GM21619 (cell line): Measurements from ENCODE around the gene THOC2.
"Not testable (repeated sequence)": the region's sequence is repeated elsewhere in the genome, so short reads cannot be mapped to it uniquely, and the experiment has no call there.

Source experiments
- ATAC-seq: cut with Tn5 transposase; IDR thresholded peaks from one replicate; pipeline ENCODE4 v1.9.1; 2021; ENCODE audit not compliant: unreplicated experiment

THOC2 gene

GRCh38 chrX:123679733-123680460, 53.0 kb downstream of the THOC2 start:
- not testable (repeated sequence) for ATAC-seq

DNA sequence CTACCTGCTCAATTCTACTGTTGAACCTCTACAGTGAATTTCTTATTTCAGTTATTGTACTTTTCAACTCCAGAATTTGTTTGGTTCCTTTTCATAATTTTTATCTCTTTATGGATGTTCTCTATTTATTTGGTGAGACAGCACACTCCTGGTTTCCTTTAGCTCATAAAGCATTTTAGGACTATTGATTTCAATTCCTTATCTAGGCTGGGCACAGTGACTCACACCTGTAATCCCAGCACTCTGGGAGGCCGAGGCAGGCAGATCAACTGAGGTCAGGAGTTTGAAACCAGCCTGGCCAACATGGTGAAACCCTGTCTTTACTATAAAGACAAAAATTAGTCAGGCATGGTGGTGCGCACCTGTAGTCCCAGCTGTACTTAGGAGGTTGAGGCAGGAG, 57.7 kb downstream of the THOC2 start:
- ATAC-seq, result no peak

- ATAC-seq, result no peak
Measured at GRCh38 chrX:123673813-123674212, 59.0 kb downstream of the THOC2 start.

GRCh38 chrX:123665197-123665596, 67.7 kb downstream of the THOC2 start:
- no peak for ATAC-seq

GRCh38 chrX:123664467-123665167, 68.2 kb downstream of the THOC2 start:
- ATAC-seq, result not testable (repeated sequence)

- not testable (repeated sequence) for ATAC-seq
Measured at GRCh38 chrX:123663720-123664119, 69.1 kb downstream of the THOC2 start.

DNA sequence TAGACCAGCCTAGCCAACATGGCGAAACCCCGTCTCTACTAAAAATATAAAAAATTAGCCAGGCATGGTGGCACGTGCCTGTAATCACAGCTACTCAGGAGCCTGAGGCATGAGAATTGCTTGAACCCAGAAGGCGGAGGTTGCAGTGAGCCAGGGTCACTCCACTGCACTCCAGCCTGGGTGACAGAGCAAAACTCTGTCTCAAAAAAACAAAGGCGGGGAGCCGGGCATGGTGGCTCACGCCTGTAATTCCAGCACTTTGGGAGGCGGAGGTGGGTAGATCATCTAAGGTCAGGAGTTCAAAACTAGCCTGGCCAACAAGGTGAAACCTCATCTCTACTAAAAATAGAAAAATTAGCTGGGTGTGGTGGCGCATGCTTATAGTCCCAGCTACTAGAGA, 76.3 kb downstream of the THOC2 start:
- ATAC-seq, result not testable (repeated sequence)

DNA sequence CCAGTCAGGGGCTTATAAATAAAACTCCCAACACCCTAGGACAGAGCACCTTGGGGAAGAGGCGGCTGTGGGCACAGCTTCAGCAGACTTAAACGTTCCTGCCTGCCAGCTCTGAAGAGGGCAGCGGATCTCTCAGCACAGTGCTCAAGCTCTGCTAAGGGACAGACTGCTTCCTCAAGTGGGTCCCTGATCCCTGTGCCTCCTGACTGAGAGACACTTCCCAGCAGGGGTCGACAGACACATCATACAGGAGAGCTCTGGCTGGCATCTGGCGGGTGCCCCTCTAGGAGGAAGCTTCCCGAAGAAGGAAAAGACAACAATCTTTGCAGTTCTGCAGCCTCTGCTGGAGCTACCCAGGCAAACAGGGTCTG, 84.1 kb downstream of the THOC2 start:
- ATAC-seq, result not testable (repeated sequence)

- ATAC-seq, result no peak
Measured at GRCh38 chrX:123648028-123648810, 84.6 kb downstream of the THOC2 start.

DNA sequence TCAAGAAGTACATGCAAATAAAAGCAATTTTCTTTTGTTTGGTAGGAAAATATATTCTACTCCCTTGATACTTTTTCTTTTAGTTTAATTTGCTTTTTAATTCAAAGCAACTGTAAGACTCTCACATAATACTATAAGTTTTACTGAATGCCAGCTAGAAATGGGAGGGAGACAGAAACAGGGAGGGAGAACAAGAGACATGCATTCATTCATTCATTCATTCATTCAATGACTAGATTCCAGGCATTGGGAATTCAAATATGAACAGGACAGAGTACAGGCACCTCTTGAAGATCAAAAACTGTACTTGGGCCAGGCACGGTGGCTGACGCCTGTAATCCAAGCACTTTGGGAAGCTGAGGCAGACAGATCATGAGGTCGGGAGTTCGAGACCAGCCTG, 85.6 kb downstream of the THOC2 start:
- ATAC-seq, result no peak

DNA sequence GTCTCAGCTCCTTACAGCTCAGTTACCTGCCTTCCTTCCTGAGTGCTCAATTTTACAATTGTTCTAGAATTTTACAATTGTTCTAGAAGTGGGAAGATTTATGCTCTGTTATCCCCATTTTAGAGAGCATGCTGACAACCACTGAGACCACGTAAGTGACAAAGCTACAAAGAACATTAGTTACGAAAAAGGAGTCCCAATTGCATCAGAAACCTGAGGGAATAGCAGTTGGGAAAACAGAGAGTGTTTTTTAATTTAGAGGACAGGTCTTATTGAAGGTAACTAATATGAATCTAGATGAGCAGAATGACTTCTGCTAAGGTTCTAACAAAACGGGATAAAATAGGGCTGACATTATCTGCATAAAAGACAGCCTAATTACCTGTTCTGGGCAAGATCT, 103.3 kb downstream of the THOC2 start:
- ATAC-seq, result no peak

- no peak for ATAC-seq
Measured at GRCh38 chrX:123626962-123627361, 105.9 kb downstream of the THOC2 start.

DNA sequence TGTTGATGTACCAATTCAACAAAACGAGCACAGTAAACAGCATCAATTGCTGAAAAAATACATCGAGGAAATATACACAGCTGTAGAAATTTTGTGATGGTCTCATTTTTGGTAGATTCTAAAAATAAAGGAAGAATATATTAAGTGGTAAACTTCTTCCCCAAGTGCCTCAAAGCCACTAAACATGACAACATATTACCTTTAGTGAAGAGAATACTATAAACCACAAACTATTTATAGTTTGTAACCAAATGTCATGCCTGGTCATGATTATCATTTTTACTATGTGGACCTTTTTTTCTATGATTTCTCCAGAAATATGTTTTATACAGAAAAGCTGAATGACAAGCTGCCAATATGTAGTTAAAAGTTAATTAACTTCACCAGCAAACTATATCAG, 106.9 kb downstream of the THOC2 start:
- no peak for ATAC-seq

GRCh38 chrX:123625477-123625876, 107.4 kb downstream of the THOC2 start:
- ATAC-seq, result no peak

DNA sequence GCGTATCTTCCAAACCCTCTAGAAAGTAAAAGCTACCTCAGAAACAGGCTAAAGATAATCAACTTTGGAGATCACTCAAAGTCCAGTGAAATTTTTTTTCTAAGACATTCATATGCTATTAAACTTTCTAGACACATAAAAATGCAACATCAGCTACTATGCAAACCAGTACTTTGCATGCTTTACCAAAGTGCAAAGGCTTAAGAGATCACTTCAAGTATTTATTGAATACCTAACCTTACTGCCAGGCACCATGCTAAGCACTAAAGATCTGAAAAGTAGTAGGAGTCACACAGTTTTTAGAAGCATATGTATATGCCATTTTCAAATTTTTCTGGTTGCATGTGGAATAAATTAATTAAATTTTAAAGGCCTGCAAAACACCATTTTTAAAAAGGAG, 115.8 kb downstream of the THOC2 start:
- ATAC-seq, result no peak

DNA sequence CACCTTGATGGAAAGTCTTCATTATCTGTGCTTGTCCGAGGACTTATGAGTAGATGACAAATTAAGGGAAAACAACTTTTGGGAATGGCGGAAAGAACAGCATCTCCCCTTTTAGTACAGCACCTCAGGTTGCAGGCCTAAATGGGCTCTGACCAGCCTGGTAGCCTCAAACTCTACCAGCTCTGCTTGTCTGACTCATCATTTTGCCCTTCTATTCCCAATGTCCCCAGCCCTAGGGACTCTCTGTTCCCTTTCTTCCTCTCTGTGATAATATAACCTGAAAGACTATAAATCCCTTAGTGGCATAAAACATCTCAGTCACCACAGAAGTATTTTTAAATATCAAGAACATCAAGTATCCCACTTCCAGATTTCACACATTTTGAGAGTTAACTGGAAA, 121.9 kb downstream of the THOC2 start:
- ATAC-seq, result no peak

DNA sequence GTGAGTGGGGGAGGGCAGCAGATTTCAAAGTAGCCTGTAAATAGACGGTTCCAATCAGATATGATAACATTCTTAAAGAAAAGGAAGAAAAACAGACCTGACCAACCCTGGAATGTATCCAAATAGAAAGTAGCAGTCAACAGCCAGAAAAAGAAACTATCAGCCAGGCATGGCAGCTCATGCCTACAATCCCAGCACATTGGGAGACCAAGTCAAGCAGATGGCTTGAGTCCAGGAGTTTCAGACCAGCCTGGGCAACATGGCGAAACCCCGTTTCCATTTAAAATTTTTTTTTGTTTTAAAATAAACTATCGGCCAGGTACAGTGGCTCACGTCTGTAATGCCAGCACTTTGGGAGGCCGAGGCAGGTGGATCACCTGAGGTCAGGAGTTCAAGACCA, 125.0 kb downstream of the THOC2 start:
- ATAC-seq, result no peak

GRCh38 chrX:123607270-123607669, 125.6 kb downstream of the THOC2 start:
- no peak for ATAC-seq

DNA sequence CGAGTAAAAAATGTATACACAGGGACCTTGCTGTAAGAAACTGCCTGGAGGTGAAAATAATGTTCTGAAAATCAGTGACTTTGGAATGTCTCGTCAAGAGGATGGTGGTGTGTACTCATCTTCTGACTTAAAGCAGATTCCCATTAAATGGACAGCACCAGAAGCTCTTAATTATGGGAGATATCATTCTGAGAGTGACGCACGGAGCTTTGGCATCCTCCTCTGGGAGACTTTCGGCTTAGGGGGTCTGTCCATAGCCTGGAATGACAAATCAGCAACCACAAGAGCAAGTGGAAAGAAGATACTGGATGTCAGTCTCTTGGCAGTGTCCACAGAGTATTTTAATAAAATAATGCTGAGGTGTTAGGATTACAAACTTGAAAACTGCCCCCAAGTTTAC, 129.4 kb downstream of the THOC2 start:
- no peak for ATAC-seq

DNA sequence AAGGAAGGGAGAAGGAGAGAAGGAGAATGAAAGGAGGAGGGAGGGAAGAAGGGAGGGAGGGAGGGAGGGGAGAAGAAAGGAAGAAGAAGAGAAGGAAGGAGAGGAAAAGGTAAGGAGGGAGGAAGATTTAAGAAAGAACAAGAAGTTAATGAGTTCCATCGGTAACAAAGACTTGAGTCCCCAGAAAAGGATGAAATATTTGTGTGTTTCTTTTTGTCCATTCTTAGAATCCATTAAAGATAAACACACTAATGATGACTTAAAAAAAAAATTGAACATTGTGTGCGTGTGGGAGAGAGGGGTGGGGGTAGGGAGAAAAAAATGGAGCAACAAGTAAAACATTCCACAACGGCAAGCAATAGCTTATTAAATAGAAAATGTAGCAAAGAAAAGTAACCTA, 131.4 kb downstream of the THOC2 start:
- no peak for ATAC-seq

GRCh38 chrX:123600181-123600580, 132.7 kb downstream of the THOC2 start:
- no peak for ATAC-seq
